GM19043 (cell line): ENCODE results near the gene OSTC.
"Not testable (repeated sequence)": the region's sequence is repeated elsewhere in the genome, so short reads cannot be mapped to it uniquely, and the experiment has no call there.

ENCODE experiments used
- ATAC-seq: cut with Tn5 transposase; IDR thresholded peaks from one replicate; pipeline ENCODE4 v1.9.1; 2021; ENCODE audit warnings: low read depth; ENCODE audit not compliant: unreplicated experiment

Gene OSTC

GRCh38 chr4:108709722-108710121 lies 59.3 kb downstream of the OSTC start:
- no peak for ATAC-seq

DNA sequence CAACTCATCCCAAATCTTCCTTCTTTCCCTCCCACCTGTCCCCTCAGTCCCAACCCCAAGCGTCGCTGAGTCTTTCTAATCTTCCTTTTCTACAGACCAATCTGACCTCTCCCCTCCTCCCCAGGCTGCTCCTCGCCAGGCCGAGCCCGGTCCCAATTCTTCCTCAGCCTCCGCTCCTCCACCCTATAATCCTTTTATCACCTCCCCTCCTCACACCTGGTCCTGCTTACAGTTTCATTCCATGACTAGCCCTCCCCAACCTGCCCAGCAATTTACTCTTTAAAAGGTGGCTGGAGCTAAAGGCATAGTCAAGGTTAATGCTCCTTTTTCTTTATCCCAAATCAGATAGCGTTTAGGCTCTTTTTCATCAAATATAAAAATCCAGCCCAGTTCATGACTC lies 60.2 kb downstream of the OSTC start:
- ATAC-seq: not testable (repeated sequence)

DNA sequence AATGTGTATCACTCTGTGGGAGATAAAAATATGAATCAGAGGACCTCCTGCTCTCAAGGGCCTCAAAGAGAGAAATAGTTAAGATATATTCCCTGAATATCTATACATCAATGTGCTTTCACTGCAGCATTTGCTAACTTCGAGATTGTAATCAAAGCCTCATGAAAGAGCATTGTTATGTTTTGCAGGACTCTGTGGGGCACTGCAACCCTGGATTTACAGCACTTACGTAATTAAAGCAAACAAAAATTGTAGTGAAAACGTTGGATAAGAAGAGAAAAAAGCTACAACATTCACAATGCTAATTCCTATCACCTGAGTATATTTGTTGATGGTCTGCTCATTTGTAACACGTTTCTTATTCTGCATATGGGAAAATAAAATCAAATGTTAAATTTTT lies 64.5 kb downstream of the OSTC start:
- ATAC-seq: no peak

DNA sequence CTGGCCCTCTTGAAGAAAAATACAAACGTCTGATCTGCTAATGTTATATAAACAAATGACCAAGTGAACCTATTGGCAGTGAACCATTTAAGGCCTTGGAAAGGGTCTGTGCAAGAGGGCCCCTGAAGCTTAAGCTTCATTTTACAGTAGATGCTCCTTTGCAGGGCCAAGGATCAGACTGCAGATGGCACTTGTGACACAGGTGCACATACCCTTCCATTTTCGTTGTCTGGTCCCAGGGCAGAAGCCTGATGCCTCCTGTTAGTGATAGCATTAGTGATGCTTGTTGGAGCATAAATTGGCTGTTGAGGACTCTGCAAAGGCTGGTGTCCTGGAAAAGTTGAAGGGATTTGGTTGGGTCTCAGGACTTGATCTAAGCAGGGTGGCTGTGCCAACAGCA lies 65.9 kb downstream of the OSTC start:
- ATAC-seq: no peak

- ATAC-seq: no peak
Measured at GRCh38 chr4:108717386-108717785, 67.0 kb downstream of the OSTC start.
